ENCODE data around the gene ANKRD22.

The ANKRD22 gene

DNA sequence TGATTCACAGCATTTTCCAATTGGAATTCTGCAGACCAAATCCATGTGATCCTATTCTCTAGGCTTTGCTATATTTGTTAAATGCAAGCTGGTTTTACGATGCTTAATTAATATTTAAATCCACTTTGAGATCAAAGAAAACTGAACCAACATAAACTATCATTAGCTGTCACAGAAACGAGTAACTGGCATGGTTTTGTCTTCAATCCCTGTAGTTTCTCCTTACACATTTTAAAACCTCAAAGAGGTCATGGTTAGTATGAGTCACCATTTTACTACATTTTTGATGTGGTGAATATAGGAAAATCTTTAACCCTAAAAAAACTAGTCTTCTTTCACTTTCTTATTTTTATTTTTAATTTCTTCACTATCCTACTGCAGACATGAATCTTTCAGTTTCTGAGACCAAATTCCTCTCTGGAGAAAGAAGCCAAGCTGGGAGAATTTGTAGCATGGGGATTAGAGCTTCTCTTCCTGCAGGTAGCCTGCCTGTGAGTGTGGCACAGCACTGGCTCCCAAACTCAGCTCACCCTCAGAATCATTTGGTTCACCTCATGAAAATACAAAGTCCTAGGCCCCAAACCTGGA lies 57.8 kb downstream of the ANKRD22 start:
- no peak for DNase-seq

- DNase-seq, result no peak
Measured at GRCh38 chr10:88792661-88793060, 59.0 kb downstream of the ANKRD22 start.

- DNase-seq, result no peak
Measured at GRCh38 chr10:88791924-88792323, 59.7 kb downstream of the ANKRD22 start.

GRCh38 chr10:88788924-88789323 lies 62.7 kb downstream of the ANKRD22 start:
- DNase-seq, result no peak

DNA sequence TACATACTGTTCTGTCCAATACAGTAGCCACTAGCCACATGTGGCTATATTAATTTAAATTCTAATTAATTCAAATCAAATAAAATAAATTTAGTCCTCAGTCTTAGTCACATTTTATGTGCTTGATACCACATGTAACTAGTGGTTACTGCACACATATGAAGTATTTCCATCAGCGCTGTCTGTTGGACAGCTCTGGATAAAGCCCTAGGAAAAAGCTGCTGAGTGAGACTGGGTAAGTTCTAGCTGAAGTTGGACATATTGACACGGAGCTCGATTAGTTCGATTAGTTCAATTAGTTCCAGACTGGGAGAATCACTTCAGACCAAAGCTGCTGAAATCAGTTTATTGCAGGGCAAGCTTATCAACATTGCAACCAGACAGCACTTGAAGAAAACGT lies 64.2 kb downstream of the ANKRD22 start:
- DNase-seq, result no peak

DNA sequence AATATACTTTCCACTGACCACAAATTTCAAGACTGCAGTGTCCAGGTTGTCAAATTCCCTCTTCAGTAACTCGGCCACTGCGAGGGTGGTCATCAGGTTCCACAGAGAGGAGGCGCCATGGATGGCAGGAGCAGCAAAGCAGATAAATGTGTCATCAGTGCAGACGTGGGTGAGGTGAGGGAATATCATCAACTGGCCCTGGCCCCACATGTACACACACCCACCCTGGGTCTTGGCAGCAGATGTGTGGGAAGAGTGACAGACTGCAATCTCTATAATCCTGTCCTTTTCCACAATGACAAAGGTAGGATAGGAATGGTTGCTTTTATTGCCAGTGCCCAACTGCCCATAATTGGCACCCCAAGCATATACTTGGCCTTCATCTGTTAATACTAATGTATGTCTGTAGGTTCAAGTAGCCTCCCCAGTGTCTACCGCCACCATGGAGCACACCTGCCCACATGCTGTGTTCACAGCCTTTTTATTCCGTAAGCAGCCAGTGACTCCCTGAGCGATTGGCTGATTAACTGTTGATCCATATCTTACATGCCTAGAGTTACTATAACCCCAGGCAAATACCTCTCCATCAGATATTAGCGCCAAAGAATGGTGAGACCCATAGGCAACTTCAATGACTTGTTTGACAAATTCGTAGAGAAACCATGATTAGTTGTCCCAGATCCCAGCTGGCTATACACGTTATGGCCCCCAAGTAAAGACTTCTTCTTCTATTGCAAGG lies 65.4 kb downstream of the ANKRD22 start:
- DNase-seq, result no peak

DNA sequence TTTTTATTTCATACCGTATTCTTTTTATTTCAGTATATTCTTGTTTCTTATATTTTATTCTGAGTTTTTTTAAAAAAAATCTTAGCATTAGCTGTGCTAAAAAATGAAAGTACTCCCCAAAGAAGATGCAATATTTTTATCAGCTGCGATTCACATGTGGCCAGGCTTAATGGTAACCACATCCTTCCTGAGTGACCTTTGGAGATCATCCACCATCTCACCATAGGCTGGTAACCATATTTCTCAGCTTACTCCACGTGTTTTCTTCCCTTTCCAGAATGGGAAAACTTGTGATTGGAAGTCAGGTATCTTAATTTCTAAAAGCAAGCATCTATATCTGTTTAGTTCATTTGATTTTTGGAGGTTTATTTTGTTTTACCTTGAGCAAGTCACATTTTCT lies 67.9 kb downstream of the ANKRD22 start:
- DNase-seq, result no peak

GRCh38 chr10:88782222-88782621 lies 69.4 kb downstream of the ANKRD22 start:
- DNase-seq, result no peak

GRCh38 chr10:88781206-88781605 lies 70.4 kb downstream of the ANKRD22 start:
- no peak for DNase-seq
